Gastrocnemius medialis (tissue), 4 donors: ENCODE data around the gene TMEM126B.

Experiments used
- POLR2A ChIP-seq, 2 donors: fragments of 450-650 bp; IDR thresholded peaks; one replicate each; pipeline ENCODE4 v1.6.1; 2017; ENCODE audit warnings: antibody characterized with exemption in 2 of 2, mild to moderate bottlenecking in 2 of 2, moderate library complexity in 2 of 2
- TF ChIP-seq, protein P1 (sequence below), 5 experiments: fragments of 450-650 bp in 3 of 5; fragments of 200-600 bp in 2 of 5; sonication (generic) in 2 of 5; IDR thresholded peaks in 4 of 5; conservative IDR thresholded peaks in 1 of 5; 1 replicate in 4 of 5; 2 replicates in 1 of 5; pipeline ENCODE4 v1.5.1; 2016 to 2019; ENCODE audit warnings: antibody characterized with exemption in 5 of 5, mild to moderate bottlenecking in 3 of 5, moderate library complexity in 3 of 5

GRCh38 chr11:85685125-85685819, 56.9 kb downstream of the TMEM126B start:
- TF ChIP-seq, protein P1, sequence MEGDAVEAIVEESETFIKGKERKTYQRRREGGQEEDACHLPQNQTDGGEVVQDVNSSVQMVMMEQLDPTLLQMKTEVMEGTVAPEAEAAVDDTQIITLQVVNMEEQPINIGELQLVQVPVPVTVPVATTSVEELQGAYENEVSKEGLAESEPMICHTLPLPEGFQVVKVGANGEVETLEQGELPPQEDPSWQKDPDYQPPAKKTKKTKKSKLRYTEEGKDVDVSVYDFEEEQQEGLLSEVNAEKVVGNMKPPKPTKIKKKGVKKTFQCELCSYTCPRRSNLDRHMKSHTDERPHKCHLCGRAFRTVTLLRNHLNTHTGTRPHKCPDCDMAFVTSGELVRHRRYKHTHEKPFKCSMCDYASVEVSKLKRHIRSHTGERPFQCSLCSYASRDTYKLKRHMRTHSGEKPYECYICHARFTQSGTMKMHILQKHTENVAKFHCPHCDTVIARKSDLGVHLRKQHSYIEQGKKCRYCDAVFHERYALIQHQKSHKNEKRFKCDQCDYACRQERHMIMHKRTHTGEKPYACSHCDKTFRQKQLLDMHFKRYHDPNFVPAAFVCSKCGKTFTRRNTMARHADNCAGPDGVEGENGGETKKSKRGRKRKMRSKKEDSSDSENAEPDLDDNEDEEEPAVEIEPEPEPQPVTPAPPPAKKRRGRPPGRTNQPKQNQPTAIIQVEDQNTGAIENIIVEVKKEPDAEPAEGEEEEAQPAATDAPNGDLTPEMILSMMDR (IDR thresholded peaks at IDR 0.05 in 4 of 5, conservative IDR thresholded peaks at IDR 0.05 in 1 of 5) = no peak
- TF ChIP-seq POLR2A (IDR thresholded peaks at IDR 0.05) = no peak
